Measurements from ENCODE around the gene MROH7. TPM values are rescaled to one million over a fixed set of nuclear protein-coding genes. Genes with fewer than 3 reads are reported as not detected.

The MROH7 gene
- total and polyA plus RNA-seq, 4 donors: 0.07 to 2.8 (median 0.58) TPM

DNA sequence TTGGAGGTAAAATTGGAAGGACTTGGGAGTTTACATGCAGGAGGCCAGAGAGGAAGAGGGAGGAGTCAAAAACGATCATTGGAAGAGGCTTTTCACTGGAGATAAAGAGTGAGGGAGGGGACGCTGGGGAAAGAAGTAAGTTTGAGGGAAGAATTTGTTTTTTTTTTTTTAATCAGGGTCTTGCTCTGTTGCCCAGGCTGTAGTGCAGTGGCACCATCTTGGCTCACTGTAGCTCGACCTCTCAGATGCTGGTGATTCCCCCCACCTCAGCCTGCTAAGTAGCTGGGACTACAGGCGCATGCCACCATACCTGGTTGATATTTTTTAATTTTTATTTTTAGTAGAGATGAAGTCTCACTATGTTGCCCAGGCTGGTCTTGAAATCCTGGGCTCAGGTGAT, 1.2 kb upstream of the MROH7 start:
- Histone ChIP-seq H3K4me1 (ENCODE audit: control insufficient read depth in 4 of 4, insufficient read depth in 4 of 4, low read length in 3 of 4) (no peaks in the 10 kb centered on the region), H3K27me3 (ENCODE audit: control insufficient read depth in 4 of 4, insufficient read depth in 4 of 4, low read length in 3 of 4) (no peaks in the 10 kb centered on the region), H3K36me3 (ENCODE audit: control insufficient read depth in 4 of 4, insufficient read depth in 3 of 4, low read depth in 1 of 4, low read length in 3 of 4) (no peaks in the 10 kb centered on the region), H3K4me3 (ENCODE audit: low read depth in 1 of 3, low read length in 3 of 3) (no peak overlapping the region), H3K27ac (ENCODE audit: low read depth in 1 of 2, low read length in 2 of 2) (no peak overlapping the region), H3K9me3 (ENCODE audit: control insufficient read depth in 4 of 4, low read length in 3 of 4) (peaks cover 0 to 6% (median 2%) of the 10 kb centered on the region in 4 donors), H3K9ac (ENCODE audit: low read depth in 1 of 2, low read length in 2 of 2) (no peak overlapping the region)
- no peak for DNase-seq (ENCODE audit: low spot score)
- TF ChIP-seq GABPA (IDR thresholded peaks at IDR 0.05 in 1 of 2, conservative IDR thresholded peaks at IDR 0.05 in 1 of 2) (no peak), NR2F2 (IDR thresholded peaks at IDR 0.05) (no peak), HNF4G (IDR thresholded peaks at IDR 0.05) (no peak), FOXA1 (IDR thresholded peaks at IDR 0.05) (no peak), TAF1 (conservative IDR thresholded peaks at IDR 0.05) (no peak), SP1 (IDR thresholded peaks at IDR 0.05) (no peak), RXRA (IDR thresholded peaks at IDR 0.05) (no peak)
- 76% methylated on average over 4 of the region's 4 CpGs for WGBS

DNA sequence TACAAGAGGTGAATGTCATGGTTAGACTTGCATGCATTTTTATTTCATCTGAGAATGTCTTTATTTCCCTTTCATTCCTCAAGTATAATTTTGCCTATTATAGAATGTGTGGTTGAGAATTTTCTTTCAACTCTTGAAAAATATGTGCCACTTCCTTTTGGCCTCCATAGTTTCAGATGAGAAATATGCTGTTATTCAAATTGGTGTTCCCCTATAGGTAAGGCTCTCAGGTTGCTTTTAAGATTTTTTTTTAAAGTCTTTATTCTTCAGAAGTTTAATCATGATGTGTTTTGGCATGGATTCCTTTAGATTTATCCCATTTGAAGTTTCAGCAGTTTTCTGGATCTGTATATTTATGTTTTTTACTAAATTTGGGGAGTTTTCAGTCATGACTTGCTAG, 2.1 kb downstream of the MROH7 start:
- no peak overlapping the region for H3K4me3 ChIP-seq (ENCODE audit: low read depth in 1 of 3, low read length in 3 of 3)
- no peaks in the 10 kb centered on the region for H3K36me3 ChIP-seq (ENCODE audit: control insufficient read depth in 4 of 4, insufficient read depth in 3 of 4, low read depth in 1 of 4, low read length in 3 of 4)
- no peaks in the 10 kb centered on the region for H3K27me3 ChIP-seq (ENCODE audit: control insufficient read depth in 4 of 4, insufficient read depth in 4 of 4, low read length in 3 of 4)
- peaks cover 0 to 6% (median 2%) of the 10 kb centered on the region in 4 donors for H3K9me3 ChIP-seq (ENCODE audit: control insufficient read depth in 4 of 4, low read length in 3 of 4)
- no peak overlapping the region for H3K9ac ChIP-seq (ENCODE audit: low read depth in 1 of 2, low read length in 2 of 2)
- H3K27ac ChIP-seq (ENCODE audit: low read depth in 1 of 2, low read length in 2 of 2): no peak overlapping the region
- DNase-seq (ENCODE audit: low spot score): no peak
- peaks cover 0 to 13% (median 13%) of the 10 kb centered on the region in 4 donors for H3K4me1 ChIP-seq (ENCODE audit: control insufficient read depth in 4 of 4, insufficient read depth in 4 of 4, low read length in 3 of 4)
- TF ChIP-seq JUND (IDR thresholded peaks at IDR 0.05) (no peak), TAF1 (conservative IDR thresholded peaks at IDR 0.05) (no peak), GABPA (IDR thresholded peaks at IDR 0.05 in 1 of 2, conservative IDR thresholded peaks at IDR 0.05 in 1 of 2) (no peak), NR2F2 (IDR thresholded peaks at IDR 0.05) (no peak), RAD21 (IDR thresholded peaks at IDR 0.05) (no peak), FOXA2 (IDR thresholded peaks at IDR 0.05) (no peak), HNF4A (conservative IDR thresholded peaks at IDR 0.05) (no peak)
- TF ChIP-seq, protein P1, sequence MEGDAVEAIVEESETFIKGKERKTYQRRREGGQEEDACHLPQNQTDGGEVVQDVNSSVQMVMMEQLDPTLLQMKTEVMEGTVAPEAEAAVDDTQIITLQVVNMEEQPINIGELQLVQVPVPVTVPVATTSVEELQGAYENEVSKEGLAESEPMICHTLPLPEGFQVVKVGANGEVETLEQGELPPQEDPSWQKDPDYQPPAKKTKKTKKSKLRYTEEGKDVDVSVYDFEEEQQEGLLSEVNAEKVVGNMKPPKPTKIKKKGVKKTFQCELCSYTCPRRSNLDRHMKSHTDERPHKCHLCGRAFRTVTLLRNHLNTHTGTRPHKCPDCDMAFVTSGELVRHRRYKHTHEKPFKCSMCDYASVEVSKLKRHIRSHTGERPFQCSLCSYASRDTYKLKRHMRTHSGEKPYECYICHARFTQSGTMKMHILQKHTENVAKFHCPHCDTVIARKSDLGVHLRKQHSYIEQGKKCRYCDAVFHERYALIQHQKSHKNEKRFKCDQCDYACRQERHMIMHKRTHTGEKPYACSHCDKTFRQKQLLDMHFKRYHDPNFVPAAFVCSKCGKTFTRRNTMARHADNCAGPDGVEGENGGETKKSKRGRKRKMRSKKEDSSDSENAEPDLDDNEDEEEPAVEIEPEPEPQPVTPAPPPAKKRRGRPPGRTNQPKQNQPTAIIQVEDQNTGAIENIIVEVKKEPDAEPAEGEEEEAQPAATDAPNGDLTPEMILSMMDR (IDR thresholded peaks at IDR 0.05; ENCODE audit: low read depth, low read length, missing input control): no peak

DNA sequence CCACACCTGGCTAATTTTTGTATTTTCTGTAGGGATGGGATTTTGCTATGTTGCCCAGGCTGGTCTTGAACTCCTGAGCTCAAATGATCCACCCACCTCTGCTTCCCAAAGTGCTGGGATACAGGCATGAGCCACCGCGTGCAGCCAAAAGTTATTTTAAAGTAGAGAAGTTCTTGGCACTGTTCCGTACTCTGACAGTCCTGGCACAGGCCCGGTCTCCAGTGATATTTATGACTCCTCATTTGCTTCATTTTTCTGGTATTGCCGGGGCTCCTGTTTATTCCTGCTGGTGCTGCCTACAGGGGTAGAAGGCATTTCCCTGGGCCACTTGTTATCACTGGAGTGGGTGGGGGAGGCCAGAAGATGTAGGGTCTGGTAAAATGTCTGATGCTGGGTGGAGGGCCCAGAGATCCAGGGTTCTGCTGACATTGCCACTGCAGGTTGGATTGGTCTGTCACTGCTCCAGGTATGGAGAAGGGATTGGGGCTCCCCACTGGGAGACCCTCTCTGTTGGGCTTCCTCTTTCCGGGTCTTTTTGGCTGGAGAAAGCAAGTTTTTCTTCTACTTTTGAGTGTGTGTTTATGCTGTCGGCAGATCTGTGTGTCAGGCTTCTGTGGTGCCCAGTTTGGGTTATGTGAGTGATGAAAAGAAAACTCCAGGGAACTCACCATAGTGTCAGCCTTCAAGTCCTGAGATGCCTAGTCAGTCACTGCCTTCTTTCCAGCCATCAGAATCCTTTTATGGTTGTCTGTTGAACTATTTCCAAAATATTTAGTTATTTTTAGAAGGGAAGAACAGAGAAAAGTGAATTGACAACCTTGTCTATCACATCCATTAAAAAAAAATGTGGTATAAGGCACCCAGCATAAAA, 4.5 kb downstream of the MROH7 start:
- Histone ChIP-seq H3K4me3 (ENCODE audit: low read depth in 1 of 3, low read length in 3 of 3) (no peak overlapping the region), H3K4me1 (ENCODE audit: control insufficient read depth in 4 of 4, insufficient read depth in 4 of 4, low read length in 3 of 4) (peaks cover under 1 to 36% (median 36%) of the 10 kb centered on the region in 4 donors), H3K36me3 (ENCODE audit: control insufficient read depth in 4 of 4, insufficient read depth in 3 of 4, low read depth in 1 of 4, low read length in 3 of 4) (no peaks in the 10 kb centered on the region), H3K9ac (ENCODE audit: low read depth in 1 of 2, low read length in 2 of 2) (no peak overlapping the region), H3K27ac (ENCODE audit: low read depth in 1 of 2, low read length in 2 of 2) (no peak overlapping the region), H3K9me3 (ENCODE audit: control insufficient read depth in 4 of 4, low read length in 3 of 4) (peaks cover 0 to 6% (median 2%) of the 10 kb centered on the region in 4 donors), H3K27me3 (ENCODE audit: control insufficient read depth in 4 of 4, insufficient read depth in 4 of 4, low read length in 3 of 4) (no peaks in the 10 kb centered on the region)
- TF ChIP-seq FOXA1 (IDR thresholded peaks at IDR 0.05) (no peak), NR2F2 (IDR thresholded peaks at IDR 0.05) (no peak), HNF4A (conservative IDR thresholded peaks at IDR 0.05) (no peak), YY1 (IDR thresholded peaks at IDR 0.05) (no peak), RXRA (IDR thresholded peaks at IDR 0.05) (no peak), TAF1 (conservative IDR thresholded peaks at IDR 0.05) (no peak), RAD21 (IDR thresholded peaks at IDR 0.05) (no peak), HNF4G (IDR thresholded peaks at IDR 0.05) (no peak), GABPA (IDR thresholded peaks at IDR 0.05 in 1 of 2, conservative IDR thresholded peaks at IDR 0.05 in 1 of 2) (no peak), EGR1 (IDR thresholded peaks at IDR 0.05; ENCODE audit: low read depth in 2 of 2) (no peak), SP1 (IDR thresholded peaks at IDR 0.05) (no peak), FOXA2 (IDR thresholded peaks at IDR 0.05) (no peak)
- TF ChIP-seq, protein P2, sequence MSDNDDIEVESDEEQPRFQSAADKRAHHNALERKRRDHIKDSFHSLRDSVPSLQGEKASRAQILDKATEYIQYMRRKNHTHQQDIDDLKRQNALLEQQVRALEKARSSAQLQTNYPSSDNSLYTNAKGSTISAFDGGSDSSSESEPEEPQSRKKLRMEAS (IDR thresholded peaks at IDR 0.05): no peak
- TF ChIP-seq, protein P3, sequence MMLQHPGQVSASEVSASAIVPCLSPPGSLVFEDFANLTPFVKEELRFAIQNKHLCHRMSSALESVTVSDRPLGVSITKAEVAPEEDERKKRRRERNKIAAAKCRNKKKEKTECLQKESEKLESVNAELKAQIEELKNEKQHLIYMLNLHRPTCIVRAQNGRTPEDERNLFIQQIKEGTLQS (IDR thresholded peaks at IDR 0.05): no peak
- TF ChIP-seq, protein P4, sequence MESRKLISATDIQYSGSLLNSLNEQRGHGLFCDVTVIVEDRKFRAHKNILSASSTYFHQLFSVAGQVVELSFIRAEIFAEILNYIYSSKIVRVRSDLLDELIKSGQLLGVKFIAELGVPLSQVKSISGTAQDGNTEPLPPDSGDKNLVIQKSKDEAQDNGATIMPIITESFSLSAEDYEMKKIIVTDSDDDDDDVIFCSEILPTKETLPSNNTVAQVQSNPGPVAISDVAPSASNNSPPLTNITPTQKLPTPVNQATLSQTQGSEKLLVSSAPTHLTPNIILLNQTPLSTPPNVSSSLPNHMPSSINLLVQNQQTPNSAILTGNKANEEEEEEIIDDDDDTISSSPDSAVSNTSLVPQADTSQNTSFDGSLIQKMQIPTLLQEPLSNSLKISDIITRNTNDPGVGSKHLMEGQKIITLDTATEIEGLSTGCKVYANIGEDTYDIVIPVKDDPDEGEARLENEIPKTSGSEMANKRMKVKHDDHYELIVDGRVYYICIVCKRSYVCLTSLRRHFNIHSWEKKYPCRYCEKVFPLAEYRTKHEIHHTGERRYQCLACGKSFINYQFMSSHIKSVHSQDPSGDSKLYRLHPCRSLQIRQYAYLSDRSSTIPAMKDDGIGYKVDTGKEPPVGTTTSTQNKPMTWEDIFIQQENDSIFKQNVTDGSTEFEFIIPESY (IDR thresholded peaks at IDR 0.05): no peak
- TF ChIP-seq, protein P1 (IDR thresholded peaks at IDR 0.05; ENCODE audit: low read depth, low read length, missing input control): no peak
- no peak for DNase-seq (ENCODE audit: low spot score)
- 44% methylated on average over 7 of the region's 7 CpGs for WGBS

Measured in liver (tissue), 9 donors.